Glutamatergic neuron (in vitro differentiated cells): ENCODE data around the gene ZNF628. TPM values are rescaled to one million over a fixed set of nuclear protein-coding genes. Genes with fewer than 3 reads are reported as not detected.

Experiments used
- DNase-seq: peaks from one replicate; pipeline ENCODE4 v3.0.0; 2022
- H3K27ac Mint-ChIP-seq: one replicate; pipeline ENCODE4 v1.8.0; 2020; ENCODE audit warnings: mild to moderate bottlenecking, mixed read lengths, inconsistent platforms; ENCODE audit not compliant: unreplicated experiment
- H3K27me3 Mint-ChIP-seq: one replicate; pipeline ENCODE4 v1.8.0; 2020; ENCODE audit warnings: mild to moderate bottlenecking, moderate library complexity, mixed read lengths, inconsistent platforms; ENCODE audit not compliant: unreplicated experiment
- H3K36me3 Mint-ChIP-seq: one replicate; pipeline ENCODE4 v1.8.0; 2020; ENCODE audit warnings: mild to moderate bottlenecking, mixed read lengths, inconsistent platforms; ENCODE audit not compliant: unreplicated experiment
- H3K4me1 Mint-ChIP-seq: one replicate; pipeline ENCODE4 v1.8.0; 2020; ENCODE audit warnings: mild to moderate bottlenecking, low read depth, mixed read lengths, inconsistent platforms; ENCODE audit not compliant: unreplicated experiment
- H3K4me3 Mint-ChIP-seq: one replicate; pipeline ENCODE4 v1.8.0; 2020; ENCODE audit warnings: mild to moderate bottlenecking, mixed read lengths, inconsistent platforms; ENCODE audit not compliant: unreplicated experiment
- H3K9me3 Mint-ChIP-seq: one replicate; pipeline ENCODE4 v1.8.0; 2020; ENCODE audit warnings: mild to moderate bottlenecking, moderate library complexity, mixed read lengths, inconsistent platforms; ENCODE audit not compliant: unreplicated experiment
- CTCF ChIP-seq: fragments of 200-600 bp; sonication (generic); IDR thresholded peaks from one replicate; pipeline ENCODE4 v1.5.0; 2021; ENCODE audit not compliant: partially characterized antibody, unreplicated experiment
- total RNA-seq: library from RNA; stranded (reverse); fragmentation: NEBNext Ultra II Directional; extraction: Animal tissue kit (Norgen Biotek cat#: 25700); gene quantifications from one replicate; pipeline ENCODE4 v1.2.1, GENCODE V29; 2021; ENCODE audit not compliant: unreplicated experiment

Gene ZNF628
- total RNA-seq, 1 donor from 2014 or later = 13.7 TPM

- Mint-ChIP-seq H3K4me3 (peak overlapping the region; percentile 92), H3K4me1 (peaks cover 20% of the 10 kb centered on the region), H3K36me3 (no peaks in the 10 kb centered on the region), H3K27me3 (peaks cover 12% of the 10 kb centered on the region), H3K27ac (no peak overlapping the region), H3K9me3 (peaks cover 18% of the 10 kb centered on the region)
- DNase-seq = no peak
- no peak for TF ChIP-seq CTCF
Observed at GRCh38 chr19:55479045-55479444, 2.6 kb downstream of the ZNF628 start.

- Mint-ChIP-seq H3K36me3 (no peaks in the 10 kb centered on the region), H3K9me3 (peaks cover 18% of the 10 kb centered on the region), H3K27ac (peak overlapping the region; percentile 4), H3K4me1 (peaks cover 20% of the 10 kb centered on the region), H3K27me3 (peaks cover 12% of the 10 kb centered on the region), H3K4me3 (peak overlapping the region; percentile 92)
- DNase-seq = no peak
- no peak for TF ChIP-seq CTCF
Observed at GRCh38 chr19:55479451-55480230, 3.2 kb downstream of the ZNF628 start.

DNA sequence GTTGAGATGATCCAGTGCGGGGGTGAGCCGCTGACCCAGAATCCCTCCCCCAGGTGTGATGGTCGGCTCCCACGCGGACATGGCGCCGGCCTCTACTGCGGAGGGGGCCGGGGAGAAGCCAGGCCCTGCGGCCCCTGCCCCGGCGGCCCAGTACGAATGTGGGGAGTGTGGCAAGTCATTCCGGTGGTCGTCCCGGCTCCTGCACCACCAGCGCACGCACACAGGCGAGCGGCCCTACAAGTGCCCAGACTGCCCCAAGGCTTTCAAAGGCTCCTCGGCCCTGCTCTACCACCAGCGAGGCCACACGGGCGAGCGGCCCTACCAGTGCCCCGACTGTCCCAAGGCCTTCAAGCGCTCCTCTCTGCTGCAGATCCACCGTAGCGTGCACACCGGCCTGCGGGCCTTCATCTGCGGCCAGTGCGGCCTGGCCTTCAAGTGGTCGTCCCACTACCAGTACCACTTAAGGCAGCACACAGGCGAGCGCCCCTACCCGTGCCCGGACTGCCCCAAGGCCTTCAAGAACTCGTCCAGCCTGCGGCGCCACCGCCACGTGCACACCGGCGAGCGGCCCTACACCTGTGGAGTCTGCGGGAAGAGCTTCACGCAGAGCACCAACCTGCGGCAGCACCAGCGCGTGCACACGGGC, 4.9 kb downstream of the ZNF628 start:
- no peak for DNase-seq
- Mint-ChIP-seq H3K4me3 (no peak overlapping the region), H3K27ac (no peak overlapping the region), H3K4me1 (peaks cover 24% of the 10 kb centered on the region), H3K27me3 (peaks cover 13% of the 10 kb centered on the region), H3K9me3 (peaks cover 22% of the 10 kb centered on the region), H3K36me3 (no peaks in the 10 kb centered on the region)
- no peak for TF ChIP-seq CTCF

DNA sequence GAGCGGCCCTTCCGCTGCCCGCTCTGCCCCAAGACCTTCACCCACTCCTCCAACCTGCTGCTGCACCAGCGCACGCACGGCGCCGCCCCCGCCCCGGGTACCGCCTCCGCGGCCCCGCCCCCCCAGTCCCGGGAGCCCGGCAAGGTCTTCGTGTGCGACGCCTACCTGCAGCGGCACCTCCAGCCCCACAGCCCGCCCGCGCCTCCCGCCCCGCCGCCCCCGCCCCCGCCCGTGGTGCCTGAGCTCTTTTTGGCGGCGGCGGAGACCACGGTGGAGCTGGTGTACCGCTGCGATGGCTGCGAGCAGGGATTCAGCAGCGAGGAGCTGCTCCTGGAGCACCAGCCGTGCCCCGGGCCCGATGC, 5.4 kb downstream of the ZNF628 start:
- DNase-seq = no peak
- peaks cover 21% of the 10 kb centered on the region for H3K9me3 Mint-ChIP-seq
- no peak overlapping the region for H3K4me3 Mint-ChIP-seq
- H3K27ac Mint-ChIP-seq = no peak overlapping the region
- H3K36me3 Mint-ChIP-seq = no peaks in the 10 kb centered on the region
- no peak for TF ChIP-seq CTCF
- H3K27me3 Mint-ChIP-seq = peaks cover 12% of the 10 kb centered on the region
- peaks cover 24% of the 10 kb centered on the region for H3K4me1 Mint-ChIP-seq
